GM19238 (cell line): ENCODE data around the gene LIPG.

Source experiments
- DNase-seq: peaks from one replicate; pipeline ENCODE4 v3.0.0; 2011; ENCODE audit warnings: low spot score; ENCODE audit not compliant: insufficient read length

Gene LIPG

GRCh38 chr18:49638891-49639557 lies 77.2 kb downstream of the LIPG start:
- DNase-seq: no peak

- DNase-seq: no peak
Observed at GRCh38 chr18:49639643-49640391, 78.0 kb downstream of the LIPG start.

GRCh38 chr18:49640741-49641140 lies 78.9 kb downstream of the LIPG start:
- no peak for DNase-seq

- DNase-seq: no peak
Observed at GRCh38 chr18:49645196-49645595, 83.3 kb downstream of the LIPG start.

GRCh38 chr18:49645841-49646351 lies 84.0 kb downstream of the LIPG start:
- DNase-seq: no peak

GRCh38 chr18:49646873-49647272 lies 85.0 kb downstream of the LIPG start:
- no peak for DNase-seq

- DNase-seq: no peak
Observed at GRCh38 chr18:49647496-49648168, 85.8 kb downstream of the LIPG start.

GRCh38 chr18:49648326-49648725 lies 86.5 kb downstream of the LIPG start:
- DNase-seq: no peak
